ENCODE data around the gene CTBP2. TPM values are rescaled to one million over a fixed set of nuclear protein-coding genes. Genes with fewer than 3 reads are reported as not detected.

CTBP2 gene
- total RNA-seq, 1 experiment from 2014 or later, result 212 TPM

DNA sequence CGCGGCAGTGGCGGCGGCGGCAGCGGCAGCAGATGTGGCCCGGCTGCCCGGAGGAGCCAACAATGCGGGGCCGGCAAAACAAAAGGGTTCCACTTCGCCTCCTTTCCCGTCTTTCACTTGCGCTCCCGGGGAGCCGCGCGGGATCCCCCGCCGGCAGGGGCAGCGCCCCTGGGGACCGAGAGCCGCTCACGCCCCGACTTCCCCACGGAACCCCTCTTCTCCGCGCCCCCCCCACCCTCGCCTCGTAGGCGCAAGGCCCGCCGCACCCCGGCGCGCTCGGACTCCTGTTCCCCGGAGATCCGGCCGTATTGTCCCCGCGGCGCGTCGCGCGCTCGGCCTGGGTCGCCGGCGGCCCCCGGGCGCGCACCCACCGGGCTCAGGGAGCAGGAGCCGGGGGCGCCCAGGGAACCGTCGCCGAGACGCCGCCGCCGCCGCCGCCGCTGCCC, 854 bp downstream of the CTBP2 start:
- peaks cover 0 to 2% of the 10 kb centered on the region in 2 experiments; a peak in 3 of 5 replicates for H3K9me3 Mint-ChIP-seq
- H3K9ac ChIP-seq (ENCODE audit: extremely low read depth, insufficient read length, low read length), result peak overlapping the region; percentile 59
- H4K5ac ChIP-seq (ENCODE audit: insufficient read length, low read depth, low read length), result no peak overlapping the region
- WGBS (ENCODE audit: extremely low coverage, insufficient read length, low lambda C conversion rate), result no CpG with 5 or more reads among the region's 66 CpGs
- H3K14ac ChIP-seq (ENCODE audit: insufficient read depth, low read length), result peak overlapping the region; percentile 41; the same call in 1 of the 2 replicates
- TF ChIP-seq, protein P1, sequence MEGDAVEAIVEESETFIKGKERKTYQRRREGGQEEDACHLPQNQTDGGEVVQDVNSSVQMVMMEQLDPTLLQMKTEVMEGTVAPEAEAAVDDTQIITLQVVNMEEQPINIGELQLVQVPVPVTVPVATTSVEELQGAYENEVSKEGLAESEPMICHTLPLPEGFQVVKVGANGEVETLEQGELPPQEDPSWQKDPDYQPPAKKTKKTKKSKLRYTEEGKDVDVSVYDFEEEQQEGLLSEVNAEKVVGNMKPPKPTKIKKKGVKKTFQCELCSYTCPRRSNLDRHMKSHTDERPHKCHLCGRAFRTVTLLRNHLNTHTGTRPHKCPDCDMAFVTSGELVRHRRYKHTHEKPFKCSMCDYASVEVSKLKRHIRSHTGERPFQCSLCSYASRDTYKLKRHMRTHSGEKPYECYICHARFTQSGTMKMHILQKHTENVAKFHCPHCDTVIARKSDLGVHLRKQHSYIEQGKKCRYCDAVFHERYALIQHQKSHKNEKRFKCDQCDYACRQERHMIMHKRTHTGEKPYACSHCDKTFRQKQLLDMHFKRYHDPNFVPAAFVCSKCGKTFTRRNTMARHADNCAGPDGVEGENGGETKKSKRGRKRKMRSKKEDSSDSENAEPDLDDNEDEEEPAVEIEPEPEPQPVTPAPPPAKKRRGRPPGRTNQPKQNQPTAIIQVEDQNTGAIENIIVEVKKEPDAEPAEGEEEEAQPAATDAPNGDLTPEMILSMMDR (conservative IDR thresholded peaks at IDR 0.05), result no peak
- H3T11ph ChIP-seq (ENCODE audit: low read length), result no peak overlapping the region
- peak overlapping the region; percentile 78 to 88 for H3K4me3 Mint-ChIP-seq
- no peak overlapping the region for H2BK5ac ChIP-seq (ENCODE audit: insufficient read length, low read length)
- H3K23me2 ChIP-seq (ENCODE audit: insufficient read length, low read depth, low read length, poor library complexity, severe bottlenecking), result peaks cover 16% of the 10 kb centered on the region
- H3K79me1 ChIP-seq (ENCODE audit: insufficient read depth, low read depth, low read length, poor library complexity, severe bottlenecking), result no peaks in the 10 kb centered on the region
- H3K79me2 ChIP-seq (ENCODE audit: insufficient read depth, low read length), result peaks cover 37% of the 10 kb centered on the region
- peak overlapping the region in 1 of 3 experiments; percentile 88; a peak in 2 of 7 replicates for H3K27ac Mint-ChIP-seq
- no peaks in the 10 kb centered on the region for H4K20me1 ChIP-seq (ENCODE audit: control insufficient read depth, insufficient read depth, insufficient read length)
- no peaks in the 10 kb centered on the region; the same call in 1 of the 2 replicates for H3K4me1 ChIP-seq (ENCODE audit: insufficient read depth, low read length)
- peaks cover 5 to 11% (median 10%) of the 10 kb centered on the region in 3 experiments for H3K36me3 Mint-ChIP-seq (ENCODE audit: insufficient read depth in 1 of 3, low read depth in 3 of 3)
- H3K4me2 ChIP-seq (ENCODE audit: insufficient read depth, insufficient read length, low read length), result peak overlapping the region; percentile 16
- DNase-seq, result no peak
- H2BK15ac ChIP-seq (ENCODE audit: low read depth, low read length), result no peak overlapping the region
- H2BK12ac ChIP-seq (ENCODE audit: insufficient read length, low read depth, low read length), result no peak overlapping the region
- no peak overlapping the region for H3K56ac ChIP-seq (ENCODE audit: insufficient read length, low read depth, low read length)
- no peak overlapping the region for H4K8ac ChIP-seq (replicated peaks; ENCODE audit: insufficient read length, low read depth, low read length)
- no peak overlapping the region for H3K4ac ChIP-seq (ENCODE audit: low read depth, low read length)
- H3K27me3 ChIP-seq (ENCODE audit: insufficient read depth, low read length), result no peaks in the 10 kb centered on the region
- H3K4me1 Mint-ChIP-seq, result peaks cover 40 to 44% of the 10 kb centered on the region in 2 experiments
- H2BK20ac ChIP-seq (ENCODE audit: low read depth, low read length, poor library complexity, severe bottlenecking), result no peak overlapping the region
- no peak overlapping the region for H2AFZ ChIP-seq (ENCODE audit: low read length)
- no peak overlapping the region for H3K23ac ChIP-seq (ENCODE audit: insufficient read length, low read depth, low read length)
- H3K27me3 Mint-ChIP-seq (ENCODE audit: low read depth), result no peaks in the 10 kb centered on the region
- no peaks in the 10 kb centered on the region for H3K9me3 ChIP-seq (ENCODE audit: control insufficient read depth, low read depth, low read length)
- no peak overlapping the region for H3K18ac ChIP-seq (ENCODE audit: insufficient read length, low read depth, low read length)
- no peak overlapping the region for H3K27ac ChIP-seq (ENCODE audit: insufficient read length, low read depth, low read length)
- H2AK5ac ChIP-seq (ENCODE audit: insufficient read length, low read length), result no peak overlapping the region
- no peak overlapping the region for H4K91ac ChIP-seq (ENCODE audit: insufficient read length, low read depth, low read length)
- H2BK120ac ChIP-seq (ENCODE audit: low read depth, low read length, poor library complexity, severe bottlenecking), result no peak overlapping the region
